ENCODE data around the gene SULF2. TPM values are rescaled to one million over a fixed set of nuclear protein-coding genes. Genes with fewer than 3 reads are reported as not detected.

The SULF2 gene
- total and polyA plus RNA-seq, 4 donors: 8.1 to 25.4 (median 12.0) TPM

DNA sequence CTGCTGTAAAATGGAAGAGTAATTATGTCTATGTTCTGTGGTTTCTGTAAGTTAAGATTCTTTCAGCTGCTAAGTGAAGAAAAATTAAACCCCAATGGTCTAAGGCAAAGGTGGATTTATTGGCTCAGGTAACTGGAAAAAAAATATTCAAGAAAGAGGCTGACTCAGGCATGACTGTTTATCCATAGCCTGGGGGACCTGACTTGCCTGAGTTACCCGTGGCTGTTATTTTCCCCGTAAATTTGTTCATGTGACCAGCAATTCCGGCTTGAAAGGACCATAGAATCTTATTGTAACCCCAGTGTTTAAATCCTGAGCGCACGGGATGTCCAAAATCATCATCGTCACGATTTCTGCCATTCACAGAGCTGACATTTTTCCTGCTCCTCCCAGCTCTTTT is 32.3 kb upstream of the SULF2 start:
- Histone ChIP-seq H3K4me3 (ENCODE audit: low read depth in 1 of 3, low read length in 3 of 3) (no peak overlapping the region), H3K9ac (ENCODE audit: low read depth in 1 of 2, low read length in 2 of 2) (no peak overlapping the region), H3K9me3 (ENCODE audit: control insufficient read depth in 4 of 4, low read length in 3 of 4) (peaks cover 0 to 7% (median 4%) of the 10 kb centered on the region in 4 donors), H3K36me3 (ENCODE audit: control insufficient read depth in 4 of 4, insufficient read depth in 3 of 4, low read depth in 1 of 4, low read length in 3 of 4) (no peaks in the 10 kb centered on the region), H3K4me1 (ENCODE audit: control insufficient read depth in 4 of 4, insufficient read depth in 4 of 4, low read length in 3 of 4) (no peaks in the 10 kb centered on the region), H3K27me3 (ENCODE audit: control insufficient read depth in 4 of 4, insufficient read depth in 4 of 4, low read length in 3 of 4) (peaks cover 0 to 8% (median 1%) of the 10 kb centered on the region in 4 donors), H3K27ac (ENCODE audit: low read depth in 1 of 2, low read length in 2 of 2) (no peak overlapping the region)
- TF ChIP-seq, protein P1, sequence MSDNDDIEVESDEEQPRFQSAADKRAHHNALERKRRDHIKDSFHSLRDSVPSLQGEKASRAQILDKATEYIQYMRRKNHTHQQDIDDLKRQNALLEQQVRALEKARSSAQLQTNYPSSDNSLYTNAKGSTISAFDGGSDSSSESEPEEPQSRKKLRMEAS (IDR thresholded peaks at IDR 0.05): no peak
- TF ChIP-seq FOXA2 (IDR thresholded peaks at IDR 0.05): no peak
- no peak for TF ChIP-seq TAF1 (conservative IDR thresholded peaks at IDR 0.05)
- no peak for TF ChIP-seq JUND (IDR thresholded peaks at IDR 0.05)
- TF ChIP-seq YY1 (IDR thresholded peaks at IDR 0.05): no peak
- TF ChIP-seq EGR1 (IDR thresholded peaks at IDR 0.05; ENCODE audit: low read depth in 2 of 2): no peak
- DNase-seq (ENCODE audit: low spot score): no peak
- 75% methylated on average over 7 of the region's 7 CpGs for WGBS

DNA sequence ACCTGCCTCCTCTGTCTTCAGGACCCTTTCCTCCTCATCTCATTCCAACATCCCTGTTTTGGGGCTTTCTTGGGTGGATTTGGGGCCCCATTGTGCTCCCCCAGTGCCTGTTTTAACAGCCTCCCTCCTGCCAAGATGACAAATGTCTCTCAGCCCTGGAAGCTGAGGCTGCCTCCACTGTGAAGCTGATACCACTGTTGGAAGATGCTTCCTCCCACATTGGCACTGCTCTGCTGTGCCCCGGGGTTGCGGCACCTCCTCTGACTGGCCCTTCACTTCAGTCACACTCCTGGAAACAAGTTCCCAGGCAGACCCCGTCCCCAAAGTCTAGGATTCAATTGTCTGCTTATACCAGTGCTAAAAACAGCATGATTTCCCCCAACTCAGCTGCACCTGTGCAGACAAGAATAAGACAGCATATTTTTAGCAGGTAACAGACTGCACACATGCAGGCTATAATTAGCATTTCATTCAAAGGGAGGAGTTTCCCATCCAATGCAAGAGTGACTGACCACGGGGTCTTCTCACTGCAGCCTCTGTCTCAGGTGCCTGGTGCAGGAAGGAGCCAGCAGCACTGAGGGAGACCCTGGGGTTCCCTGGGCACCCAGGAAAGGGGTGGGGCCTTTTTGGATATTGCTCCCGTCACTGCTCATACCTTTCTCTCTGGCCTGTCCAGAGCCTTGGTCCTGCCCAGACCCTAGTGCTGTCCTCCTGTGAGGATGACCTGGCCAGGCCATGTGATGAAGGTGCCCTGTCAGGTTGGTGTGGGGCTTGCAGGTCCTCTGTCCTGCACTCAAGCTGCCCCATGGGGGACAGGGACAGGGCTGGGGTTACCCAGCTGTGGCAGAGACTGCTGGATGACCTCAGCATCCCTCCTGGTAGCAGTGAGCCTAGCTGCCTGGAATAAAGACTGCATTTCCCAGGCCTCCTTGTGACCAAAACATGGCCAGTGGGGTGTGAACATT is 31.5 kb upstream of the SULF2 start:
- DNase-seq (ENCODE audit: low spot score): no peak
- TF ChIP-seq FOXA1 (IDR thresholded peaks at IDR 0.05) (no peak), NR2F2 (IDR thresholded peaks at IDR 0.05) (no peak), SP1 (IDR thresholded peaks at IDR 0.05) (no peak)
- TF ChIP-seq, protein P2, sequence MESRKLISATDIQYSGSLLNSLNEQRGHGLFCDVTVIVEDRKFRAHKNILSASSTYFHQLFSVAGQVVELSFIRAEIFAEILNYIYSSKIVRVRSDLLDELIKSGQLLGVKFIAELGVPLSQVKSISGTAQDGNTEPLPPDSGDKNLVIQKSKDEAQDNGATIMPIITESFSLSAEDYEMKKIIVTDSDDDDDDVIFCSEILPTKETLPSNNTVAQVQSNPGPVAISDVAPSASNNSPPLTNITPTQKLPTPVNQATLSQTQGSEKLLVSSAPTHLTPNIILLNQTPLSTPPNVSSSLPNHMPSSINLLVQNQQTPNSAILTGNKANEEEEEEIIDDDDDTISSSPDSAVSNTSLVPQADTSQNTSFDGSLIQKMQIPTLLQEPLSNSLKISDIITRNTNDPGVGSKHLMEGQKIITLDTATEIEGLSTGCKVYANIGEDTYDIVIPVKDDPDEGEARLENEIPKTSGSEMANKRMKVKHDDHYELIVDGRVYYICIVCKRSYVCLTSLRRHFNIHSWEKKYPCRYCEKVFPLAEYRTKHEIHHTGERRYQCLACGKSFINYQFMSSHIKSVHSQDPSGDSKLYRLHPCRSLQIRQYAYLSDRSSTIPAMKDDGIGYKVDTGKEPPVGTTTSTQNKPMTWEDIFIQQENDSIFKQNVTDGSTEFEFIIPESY (IDR thresholded peaks at IDR 0.05): no peak
- TF ChIP-seq, protein P1 (IDR thresholded peaks at IDR 0.05): no peak
- TF ChIP-seq, protein P3, sequence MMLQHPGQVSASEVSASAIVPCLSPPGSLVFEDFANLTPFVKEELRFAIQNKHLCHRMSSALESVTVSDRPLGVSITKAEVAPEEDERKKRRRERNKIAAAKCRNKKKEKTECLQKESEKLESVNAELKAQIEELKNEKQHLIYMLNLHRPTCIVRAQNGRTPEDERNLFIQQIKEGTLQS (IDR thresholded peaks at IDR 0.05): no peak

DNA sequence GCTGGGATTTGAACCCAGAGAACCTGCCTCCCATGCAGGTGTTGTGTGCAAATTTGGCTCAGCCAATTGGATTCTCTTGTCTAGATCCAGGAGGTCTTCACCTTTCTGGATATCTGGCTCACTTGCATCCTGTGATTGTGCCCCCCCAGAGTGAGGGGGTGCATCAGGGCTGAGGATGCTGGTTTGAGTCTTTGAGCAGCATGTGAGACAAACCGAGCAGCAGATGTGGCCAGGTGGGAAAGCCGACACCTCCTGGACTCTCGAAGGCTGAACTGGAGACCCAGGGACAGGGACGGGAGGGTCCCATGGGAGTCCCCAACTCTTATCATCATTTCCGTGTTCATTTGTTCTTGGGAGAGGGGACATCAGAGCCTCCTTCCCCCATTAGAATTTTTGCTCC is 30.6 kb upstream of the SULF2 start:
- no peak overlapping the region for H3K27ac ChIP-seq (ENCODE audit: low read depth in 1 of 2, low read length in 2 of 2)
- no peak overlapping the region for H3K4me3 ChIP-seq (ENCODE audit: low read depth in 1 of 3, low read length in 3 of 3)
- H3K9me3 ChIP-seq (ENCODE audit: control insufficient read depth in 4 of 4, low read length in 3 of 4): peaks cover 0 to 7% (median 4%) of the 10 kb centered on the region in 4 donors
- TF ChIP-seq HNF4A (conservative IDR thresholded peaks at IDR 0.05) (no peak), EGR1 (IDR thresholded peaks at IDR 0.05; ENCODE audit: low read depth in 2 of 2) (no peak), GABPA (IDR thresholded peaks at IDR 0.05 in 1 of 2, conservative IDR thresholded peaks at IDR 0.05 in 1 of 2) (no peak), TAF1 (conservative IDR thresholded peaks at IDR 0.05) (no peak), FOXA1 (IDR thresholded peaks at IDR 0.05) (no peak), RXRA (IDR thresholded peaks at IDR 0.05) (no peak), JUND (IDR thresholded peaks at IDR 0.05) (no peak), FOXA2 (IDR thresholded peaks at IDR 0.05) (no peak), HNF4G (IDR thresholded peaks at IDR 0.05) (no peak)
- TF ChIP-seq, protein P2 (IDR thresholded peaks at IDR 0.05): no peak
- TF ChIP-seq, protein P4, sequence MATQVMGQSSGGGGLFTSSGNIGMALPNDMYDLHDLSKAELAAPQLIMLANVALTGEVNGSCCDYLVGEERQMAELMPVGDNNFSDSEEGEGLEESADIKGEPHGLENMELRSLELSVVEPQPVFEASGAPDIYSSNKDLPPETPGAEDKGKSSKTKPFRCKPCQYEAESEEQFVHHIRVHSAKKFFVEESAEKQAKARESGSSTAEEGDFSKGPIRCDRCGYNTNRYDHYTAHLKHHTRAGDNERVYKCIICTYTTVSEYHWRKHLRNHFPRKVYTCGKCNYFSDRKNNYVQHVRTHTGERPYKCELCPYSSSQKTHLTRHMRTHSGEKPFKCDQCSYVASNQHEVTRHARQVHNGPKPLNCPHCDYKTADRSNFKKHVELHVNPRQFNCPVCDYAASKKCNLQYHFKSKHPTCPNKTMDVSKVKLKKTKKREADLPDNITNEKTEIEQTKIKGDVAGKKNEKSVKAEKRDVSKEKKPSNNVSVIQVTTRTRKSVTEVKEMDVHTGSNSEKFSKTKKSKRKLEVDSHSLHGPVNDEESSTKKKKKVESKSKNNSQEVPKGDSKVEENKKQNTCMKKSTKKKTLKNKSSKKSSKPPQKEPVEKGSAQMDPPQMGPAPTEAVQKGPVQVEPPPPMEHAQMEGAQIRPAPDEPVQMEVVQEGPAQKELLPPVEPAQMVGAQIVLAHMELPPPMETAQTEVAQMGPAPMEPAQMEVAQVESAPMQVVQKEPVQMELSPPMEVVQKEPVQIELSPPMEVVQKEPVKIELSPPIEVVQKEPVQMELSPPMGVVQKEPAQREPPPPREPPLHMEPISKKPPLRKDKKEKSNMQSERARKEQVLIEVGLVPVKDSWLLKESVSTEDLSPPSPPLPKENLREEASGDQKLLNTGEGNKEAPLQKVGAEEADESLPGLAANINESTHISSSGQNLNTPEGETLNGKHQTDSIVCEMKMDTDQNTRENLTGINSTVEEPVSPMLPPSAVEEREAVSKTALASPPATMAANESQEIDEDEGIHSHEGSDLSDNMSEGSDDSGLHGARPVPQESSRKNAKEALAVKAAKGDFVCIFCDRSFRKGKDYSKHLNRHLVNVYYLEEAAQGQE (IDR thresholded peaks at IDR 0.05): no peak
- TF ChIP-seq, protein P3 (IDR thresholded peaks at IDR 0.05): no peak
- H3K9ac ChIP-seq (ENCODE audit: low read depth in 1 of 2, low read length in 2 of 2): no peak overlapping the region
- H3K36me3 ChIP-seq (ENCODE audit: control insufficient read depth in 4 of 4, insufficient read depth in 3 of 4, low read depth in 1 of 4, low read length in 3 of 4): no peaks in the 10 kb centered on the region
- no peaks in the 10 kb centered on the region for H3K4me1 ChIP-seq (ENCODE audit: control insufficient read depth in 4 of 4, insufficient read depth in 4 of 4, low read length in 3 of 4)
- 70% methylated on average over 5 of the region's 5 CpGs for WGBS
- no peak for DNase-seq (ENCODE audit: low spot score)
- peaks cover 0 to 8% (median 1%) of the 10 kb centered on the region in 4 donors for H3K27me3 ChIP-seq (ENCODE audit: control insufficient read depth in 4 of 4, insufficient read depth in 4 of 4, low read length in 3 of 4)

More for the DNA sequence above, 31.5 kb upstream of the SULF2 start:
- Histone ChIP-seq H3K4me1 (ENCODE audit: control insufficient read depth in 4 of 4, insufficient read depth in 4 of 4, low read length in 3 of 4) (no peaks in the 10 kb centered on the region), H3K9ac (ENCODE audit: low read depth in 1 of 2, low read length in 2 of 2) (no peak overlapping the region), H3K36me3 (ENCODE audit: control insufficient read depth in 4 of 4, insufficient read depth in 3 of 4, low read depth in 1 of 4, low read length in 3 of 4) (no peaks in the 10 kb centered on the region), H3K27me3 (ENCODE audit: control insufficient read depth in 4 of 4, insufficient read depth in 4 of 4, low read length in 3 of 4) (peaks cover 0 to 8% (median 1%) of the 10 kb centered on the region in 4 donors), H3K9me3 (ENCODE audit: control insufficient read depth in 4 of 4, low read length in 3 of 4) (peaks cover 0 to 7% (median 4%) of the 10 kb centered on the region in 4 donors), H3K4me3 (ENCODE audit: low read depth in 1 of 3, low read length in 3 of 3) (no peak overlapping the region), H3K27ac (ENCODE audit: low read depth in 1 of 2, low read length in 2 of 2) (no peak overlapping the region)
- WGBS: 64% methylated on average over 5 of the region's 5 CpGs
